BJ (cell line): ENCODE results near the gene MAGEA9B. TPM values are rescaled to one million over a fixed set of nuclear protein-coding genes. Genes with fewer than 3 reads are reported as not detected.
"Not testable (repeated sequence)": the region's sequence is repeated elsewhere in the genome, so short reads cannot be mapped to it uniquely, and the experiment has no call there.

Experiments used
- CTCF ChIA-PET: fragments of 350-600 bp; formaldehyde crosslinking; extraction: SDS; loops from one replicate; lab custom pipeline; 2021; ENCODE audit warnings: antibody characterized with exemption, inconsistent platforms; lab: Yijun Ruan, JAX
- POLR2A ChIA-PET: fragments of 300-600 bp; sonication (Branson Sonifier 250); formaldehyde crosslinking; extraction: SDS; loops from one replicate; lab custom pipeline; 2021; ENCODE audit warnings: antibody characterized with exemption; lab: Charles Lee
- DNase-seq: peaks from one replicate; pipeline ENCODE4 v3.0.0-alpha.2; 2011; ENCODE audit warnings: low read depth
- H3K27me3 ChIP-seq: 2 replicates; pipeline ENCODE4 v1.6.0; 2011; ENCODE audit warnings: low read length; ENCODE audit not compliant: control insufficient read depth, insufficient read depth
- H3K36me3 ChIP-seq: 2 replicates; pipeline ENCODE4 v1.5.1; 2011; ENCODE audit warnings: low read length; ENCODE audit not compliant: control insufficient read depth, insufficient read depth
- H3K4me3 ChIP-seq: 2 replicates; pipeline ENCODE4 v1.5.1; 2011; ENCODE audit warnings: low read depth, mild to moderate bottlenecking, control low read depth, low read length
- CTCF ChIP-seq: IDR thresholded peaks from 2 replicates; pipeline ENCODE4 v1.5.1; 2011; ENCODE audit warnings: low read depth, mild to moderate bottlenecking, control low read depth, inconsistent platforms, low read length, moderate library complexity; ENCODE audit not compliant: insufficient read depth
- polyA plus RNA-seq: library from polyadenylated mRNA; depleted of rRNA; stranded (reverse); fragments of >200 nt; gene quantifications from 2 replicates; pipeline ENCODE4 v1.2.3, GENCODE V29; 2011; rRNA removed

MAGEA9B gene
- polyA plus RNA-seq, 1 experiment, result not detected

- peak; percentile 85 for DNase-seq
- TF ChIP-seq CTCF, result no peak
- Histone ChIP-seq H3K4me3 (peak overlapping the region; percentile 54), H3K27me3 (no peaks in the 10 kb centered on the region), H3K36me3 (no peaks in the 10 kb centered on the region)
- ChIA-PET CTCF (interaction anchor here (1.3 to 2.3 kb wide), 2 partner anchors 11 to 27 kb away, joined by 3 to 7 read pairs; no protein-coding TSS in a partner anchor), POLR2A (no interaction called here)
Observed at GRCh38 chrX:149539283-149540130, 47.8 kb downstream of the MAGEA9B start.

- H3K36me3 ChIP-seq, CTCF ChIA-PET, POLR2A ChIA-PET: not testable (repeated sequence)
Observed at GRCh38 chrX:149537474-149537873, 49.8 kb downstream of the MAGEA9B start.

GRCh38 chrX:149534926-149535602 is 52.2 kb downstream of the MAGEA9B start:
- H3K27me3 ChIP-seq, CTCF ChIA-PET, POLR2A ChIA-PET, H3K4me3 ChIP-seq, DNase-seq, H3K36me3 ChIP-seq: not testable (repeated sequence)

More at GRCh38 chrX:149537474-149537873, 49.8 kb downstream of the MAGEA9B start:
- H3K4me3 ChIP-seq, DNase-seq, H3K27me3 ChIP-seq: not testable (repeated sequence)

GRCh38 chrX:149533999-149534398 is 53.3 kb downstream of the MAGEA9B start:
- H3K27me3 ChIP-seq, CTCF ChIA-PET, H3K36me3 ChIP-seq, H3K4me3 ChIP-seq, DNase-seq, POLR2A ChIA-PET: not testable (repeated sequence)

- H3K36me3 ChIP-seq, CTCF ChIA-PET, H3K27me3 ChIP-seq, DNase-seq, POLR2A ChIA-PET, H3K4me3 ChIP-seq: not testable (repeated sequence)
Observed at GRCh38 chrX:149532868-149533267, 54.4 kb downstream of the MAGEA9B start.

Other genes with a start within 250 kb of the MAGEA9B start
- gene IDS, start 82.2 kb downstream of the MAGEA9B start, polyA plus RNA-seq, result 77.8 and 108 TPM in 2 replicates
- 18.2 and 18.8 TPM in 2 replicates for gene EOLA1, start 46.4 kb downstream of the MAGEA9B start, polyA plus RNA-seq
- gene HSFX3, start 37.5 kb downstream of the MAGEA9B start, polyA plus RNA-seq, result not detected in 2 replicates
- 0.25 and 0.29 TPM in 2 replicates for gene HSFX2, start 7.9 kb upstream of the MAGEA9B start, polyA plus RNA-seq
- 19.7 and 20.6 TPM in 2 replicates for gene TMEM185A, start 44.3 kb upstream of the MAGEA9B start, polyA plus RNA-seq
- not detected in 2 replicates for gene MAGEA11, start 124.6 kb upstream of the MAGEA9B start, polyA plus RNA-seq
- gene HSFX1, start 186.6 kb upstream of the MAGEA9B start, polyA plus RNA-seq, result 0.12 and 0.25 TPM in 2 replicates
- not detected in 2 replicates for gene MAGEA9, start 194.5 kb upstream of the MAGEA9B start, polyA plus RNA-seq